HG03108 (cell line): Measurements from ENCODE around the gene ZNF692.
A peak's percentile ranks its signal among the peaks of the same experiment; 100 is the strongest.
"Not testable (repeated sequence)": the region's sequence is repeated elsewhere in the genome, so short reads cannot be mapped to it uniquely, and the experiment has no call there.

ENCODE experiments used
- ATAC-seq: cut with Tn5 transposase; IDR thresholded peaks from one replicate; pipeline ENCODE4 v1.9.1; 2021; ENCODE audit warnings: moderate library complexity; ENCODE audit not compliant: unreplicated experiment

Gene ZNF692

GRCh38 chr1:248858891-248859889 lies at the start of gene ZNF692:
Gene ZNF692, minus strand, starts transcription at chr1:248859085. Its CDS starts 776 bp downstream, at chr1:248858309.
- ATAC-seq: peak; percentile 65

GRCh38 chr1:248906753-248907661 lies 48.1 kb upstream of the ZNF692 start:
- peak; percentile 11 for ATAC-seq

- ATAC-seq: peak; percentile 91
Observed at GRCh38 chr1:248906009-248906752, 47.3 kb upstream of the ZNF692 start, which contains the start of gene PGBD2. Gene PGBD2, plus strand, starts transcription at chr1:248906235. Its CDS starts 7,628 bp downstream, at chr1:248913863.

- ATAC-seq: no peak
Observed at GRCh38 chr1:248905662-248906008, 46.8 kb upstream of the ZNF692 start.

- no peak for ATAC-seq
Observed at GRCh38 chr1:248904437-248905216, 45.7 kb upstream of the ZNF692 start.

GRCh38 chr1:248901578-248901977 lies 42.7 kb upstream of the ZNF692 start:
- ATAC-seq: no peak

- no peak for ATAC-seq
Observed at GRCh38 chr1:248900637-248901036, 41.8 kb upstream of the ZNF692 start.

GRCh38 chr1:248897412-248898337 lies 38.8 kb upstream of the ZNF692 start:
- ATAC-seq: no peak

GRCh38 chr1:248894837-248895236 lies 36.0 kb upstream of the ZNF692 start:
- ATAC-seq: no peak

- ATAC-seq: no peak
Observed at GRCh38 chr1:248892590-248892989, 33.7 kb upstream of the ZNF692 start.

GRCh38 chr1:248891758-248892157 lies 32.9 kb upstream of the ZNF692 start:
- ATAC-seq: no peak

GRCh38 chr1:248890549-248891498 lies 31.9 kb upstream of the ZNF692 start:
- ATAC-seq: no peak

- ATAC-seq: not testable (repeated sequence)
Observed at GRCh38 chr1:248889914-248890243, 31.0 kb upstream of the ZNF692 start.

- no peak for ATAC-seq
Observed at GRCh38 chr1:248886237-248886895, 27.5 kb upstream of the ZNF692 start.

GRCh38 chr1:248885646-248886045 lies 26.8 kb upstream of the ZNF692 start:
- no peak for ATAC-seq

GRCh38 chr1:248884632-248885295 lies 25.9 kb upstream of the ZNF692 start:
- no peak for ATAC-seq

GRCh38 chr1:248882427-248882826 lies 23.5 kb upstream of the ZNF692 start:
- not testable (repeated sequence) for ATAC-seq
